Measurements from ENCODE around the gene SGSM2. TPM values are rescaled to one million over a fixed set of nuclear protein-coding genes. Genes with fewer than 3 reads are reported as not detected.

Gene SGSM2
- total and polyA plus RNA-seq, 2 of the 13 experiments (the other 11 are each of a cell fraction or from before 2014, with no cell fraction given) = 30.4 to 51.3 TPM

GRCh38 chr17:2396568-2397246 is 59.4 kb downstream of the SGSM2 start (continued):
- TF ChIP-seq THAP9 (CRISPR knock-in tag; IDR thresholded peaks at IDR 0.05; ENCODE audit: borderline replicate concordance) (peak; percentile 80; the same call in 1 of the 2 replicates), SAFB2 (CRISPR knock-in tag; IDR thresholded peaks at IDR 0.05; ENCODE audit: borderline replicate concordance, low read depth) (no peak), ZBTB10 (CRISPR knock-in tag; IDR thresholded peaks at IDR 0.05; ENCODE audit: borderline replicate concordance) (peak; percentile 74; the same call in 1 of the 2 replicates), ZNF543 (CRISPR knock-in tag; IDR thresholded peaks at IDR 0.05) (no peak), ZNF446 (CRISPR knock-in tag; IDR thresholded peaks at IDR 0.05) (no peak), ATF6 (CRISPR knock-in tag; conservative IDR thresholded peaks at IDR 0.05) (no peak), ZBTB4 (CRISPR knock-in tag; IDR thresholded peaks at IDR 0.05; ENCODE audit: borderline replicate concordance) (no peak), ZFP36 (IDR thresholded peaks at IDR 0.05; ENCODE audit: borderline replicate concordance, low read depth, low read length, partially characterized antibody) (no peak), ZNF670 (CRISPR knock-in tag; IDR thresholded peaks at IDR 0.05; ENCODE audit: borderline replicate concordance) (no peak), GATAD2A (CRISPR knock-in tag; IDR thresholded peaks at IDR 0.05) (peak; percentile 41), SIN3B (IDR thresholded peaks at IDR 0.05; ENCODE audit: low read length) (no peak), JDP2 (CRISPR knock-in tag; IDR thresholded peaks at IDR 0.05; ENCODE audit: borderline replicate concordance) (no peak), ZNF691 (CRISPR knock-in tag; IDR thresholded peaks at IDR 0.05; ENCODE audit: borderline replicate concordance, low read depth) (no peak), ZSCAN5A (CRISPR knock-in tag; IDR thresholded peaks at IDR 0.05; ENCODE audit: borderline replicate concordance) (no peak)

Measured in HepG2 (cell line).